DOHH2 (cell line): Measurements from ENCODE around the gene LRTM2.

Experiments used
- H3F3A ChIP-seq: fragments of 200-600 bp; sonication (generic), shearing (Covaris generic); 2 replicates; pipeline ENCODE4 v1.6.0; 2016; ENCODE audit warnings: antibody characterized with exemption, mild to moderate bottlenecking; ENCODE audit not compliant: control insufficient read depth, insufficient read depth
- H3K27ac ChIP-seq: fragments of 200-600 bp; sonication (generic); 2 replicates; pipeline ENCODE4 v1.5.1; 2014; ENCODE audit warnings: low read depth, mild to moderate bottlenecking, low read length, moderate library complexity
- H3K27me3 ChIP-seq: fragments of 200-600 bp; sonication (generic); 2 replicates; pipeline ENCODE4 v1.6.1; 2014; ENCODE audit warnings: mild to moderate bottlenecking, low read length, mixed read lengths; ENCODE audit not compliant: control insufficient read depth
- H3K36me3 ChIP-seq: fragments of 200-600 bp; sonication (generic); 2 replicates; pipeline ENCODE4 v1.6.1; 2014; ENCODE audit warnings: mild to moderate bottlenecking, low read length, moderate library complexity, mixed read lengths; ENCODE audit not compliant: control insufficient read depth
- H3K4me1 ChIP-seq: fragments of 200-600 bp; sonication (generic); 2 replicates; pipeline ENCODE4 v1.6.1; 2014; ENCODE audit warnings: mild to moderate bottlenecking, low read length, mixed read lengths; ENCODE audit not compliant: control insufficient read depth
- H3K4me2 ChIP-seq: fragments of 200-600 bp; sonication (generic); 2 replicates; pipeline ENCODE4 v1.6.0; 2014; ENCODE audit warnings: mild to moderate bottlenecking, low read length, moderate library complexity
- H3K4me3 ChIP-seq: fragments of 200-600 bp; sonication (generic); 2 replicates; pipeline ENCODE4 v1.5.1; 2014; ENCODE audit warnings: mild to moderate bottlenecking, low read length, mixed read lengths
- H3K79me2 ChIP-seq: fragments of 200-600 bp; sonication (generic); 2 replicates; pipeline ENCODE4 v1.6.1; 2014; ENCODE audit warnings: mild to moderate bottlenecking, low read length, mixed read lengths; ENCODE audit not compliant: control insufficient read depth
- H3K9me2 ChIP-seq: fragments of 200-600 bp; sonication (generic); replicated peaks from 2 replicates; pipeline ENCODE4 v1.6.1; 2014; ENCODE audit warnings: mild to moderate bottlenecking, low read length, mixed read lengths; ENCODE audit not compliant: control insufficient read depth
- H3K9me3 ChIP-seq: fragments of 200-600 bp; sonication (generic); 2 replicates; pipeline ENCODE4 v1.6.1; 2014; ENCODE audit warnings: antibody characterized with exemption, low read length, mixed read lengths; ENCODE audit not compliant: control insufficient read depth, insufficient read depth
- H4K20me1 ChIP-seq: fragments of 200-600 bp; sonication (generic); 2 replicates; pipeline ENCODE4 v1.6.0; 2014; ENCODE audit warnings: low read depth, mild to moderate bottlenecking, antibody characterized with exemption, low read length, moderate library complexity; ENCODE audit not compliant: control insufficient read depth, insufficient read depth
- EZH2phosphoT487 ChIP-seq: fragments of 200-600 bp; sonication (generic); IDR thresholded peaks from 2 replicates; pipeline ENCODE4 v1.6.1; 2017; ENCODE audit warnings: borderline replicate concordance, mild to moderate bottlenecking, antibody characterized with exemption, low read length, moderate library complexity, mixed read lengths
- TF ChIP-seq, protein P1 (sequence below): fragments of 200-600 bp; sonication (generic); IDR thresholded peaks from one replicate; pipeline ENCODE4 v1.5.1; 2014; ENCODE audit warnings: antibody characterized with exemption, mild to moderate bottlenecking, low read depth, low read length; ENCODE audit not compliant: poor library complexity, severe bottlenecking

Gene LRTM2

DNA sequence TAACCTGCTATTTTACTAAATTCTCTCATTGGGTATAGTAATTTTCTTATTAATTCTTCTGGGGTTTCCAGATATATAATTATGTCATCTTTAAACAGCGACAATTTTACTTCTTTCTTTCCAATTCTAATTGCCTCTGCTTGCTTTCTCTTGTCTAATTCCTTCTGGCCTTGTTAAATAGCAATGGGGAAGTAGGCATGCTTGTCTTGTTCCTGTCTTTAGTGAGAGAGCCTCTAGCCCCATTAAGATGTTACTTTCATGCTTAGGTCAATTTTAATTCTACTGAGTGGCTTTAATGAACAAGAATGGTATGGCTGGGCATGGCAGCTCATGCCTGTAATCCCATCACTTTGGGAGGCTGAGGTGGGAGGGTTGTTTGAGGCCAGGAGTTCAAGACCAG lies 31.7 kb downstream of the LRTM2 start:
- no peak for TF ChIP-seq EZH2phosphoT487
- TF ChIP-seq, protein P1, sequence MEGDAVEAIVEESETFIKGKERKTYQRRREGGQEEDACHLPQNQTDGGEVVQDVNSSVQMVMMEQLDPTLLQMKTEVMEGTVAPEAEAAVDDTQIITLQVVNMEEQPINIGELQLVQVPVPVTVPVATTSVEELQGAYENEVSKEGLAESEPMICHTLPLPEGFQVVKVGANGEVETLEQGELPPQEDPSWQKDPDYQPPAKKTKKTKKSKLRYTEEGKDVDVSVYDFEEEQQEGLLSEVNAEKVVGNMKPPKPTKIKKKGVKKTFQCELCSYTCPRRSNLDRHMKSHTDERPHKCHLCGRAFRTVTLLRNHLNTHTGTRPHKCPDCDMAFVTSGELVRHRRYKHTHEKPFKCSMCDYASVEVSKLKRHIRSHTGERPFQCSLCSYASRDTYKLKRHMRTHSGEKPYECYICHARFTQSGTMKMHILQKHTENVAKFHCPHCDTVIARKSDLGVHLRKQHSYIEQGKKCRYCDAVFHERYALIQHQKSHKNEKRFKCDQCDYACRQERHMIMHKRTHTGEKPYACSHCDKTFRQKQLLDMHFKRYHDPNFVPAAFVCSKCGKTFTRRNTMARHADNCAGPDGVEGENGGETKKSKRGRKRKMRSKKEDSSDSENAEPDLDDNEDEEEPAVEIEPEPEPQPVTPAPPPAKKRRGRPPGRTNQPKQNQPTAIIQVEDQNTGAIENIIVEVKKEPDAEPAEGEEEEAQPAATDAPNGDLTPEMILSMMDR = no peak
- Histone ChIP-seq H3K4me1 (peaks cover 5% of the 10 kb centered on the region), H3K4me3 (no peak overlapping the region), H3K4me2 (no peak overlapping the region), H3F3A (no peaks in the 10 kb centered on the region), H3K27me3 (no peaks in the 10 kb centered on the region; the same call in 1 of the 2 replicates), H4K20me1 (no peaks in the 10 kb centered on the region), H3K9me3 (no peaks in the 10 kb centered on the region), H3K36me3 (no peaks in the 10 kb centered on the region), H3K79me2 (no peaks in the 10 kb centered on the region), H3K9me2 (no peaks in the 10 kb centered on the region), H3K27ac (no peak overlapping the region)

DNA sequence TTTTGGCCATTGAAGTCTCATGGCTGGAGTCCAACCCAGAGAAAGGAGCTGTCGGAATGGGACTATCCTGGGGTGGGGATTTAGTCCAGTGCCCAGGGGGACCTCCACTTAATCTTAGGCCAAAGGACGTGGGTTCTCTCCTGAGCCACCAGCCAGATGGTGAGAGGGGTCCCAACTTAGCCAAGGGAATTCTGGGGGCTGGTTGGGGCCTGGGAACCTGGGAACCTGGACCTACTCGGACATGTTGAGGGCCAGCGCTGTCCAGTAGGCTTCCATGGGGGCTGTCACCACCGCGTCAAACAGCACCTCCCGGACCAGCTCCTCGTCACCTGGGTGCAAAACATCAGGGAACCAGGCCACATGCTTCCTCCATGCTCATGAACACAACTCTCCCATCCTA lies 33.4 kb downstream of the LRTM2 start:
- Histone ChIP-seq H3K36me3 (no peaks in the 10 kb centered on the region), H3K4me2 (no peak overlapping the region), H3F3A (no peaks in the 10 kb centered on the region), H3K79me2 (no peaks in the 10 kb centered on the region), H3K9me3 (no peaks in the 10 kb centered on the region), H3K27me3 (no peaks in the 10 kb centered on the region), H3K27ac (no peak overlapping the region), H3K9me2 (no peaks in the 10 kb centered on the region), H4K20me1 (no peaks in the 10 kb centered on the region), H3K4me1 (peaks cover 5% of the 10 kb centered on the region), H3K4me3 (no peak overlapping the region)
- TF ChIP-seq, protein P1 = no peak
- no peak for TF ChIP-seq EZH2phosphoT487

DNA sequence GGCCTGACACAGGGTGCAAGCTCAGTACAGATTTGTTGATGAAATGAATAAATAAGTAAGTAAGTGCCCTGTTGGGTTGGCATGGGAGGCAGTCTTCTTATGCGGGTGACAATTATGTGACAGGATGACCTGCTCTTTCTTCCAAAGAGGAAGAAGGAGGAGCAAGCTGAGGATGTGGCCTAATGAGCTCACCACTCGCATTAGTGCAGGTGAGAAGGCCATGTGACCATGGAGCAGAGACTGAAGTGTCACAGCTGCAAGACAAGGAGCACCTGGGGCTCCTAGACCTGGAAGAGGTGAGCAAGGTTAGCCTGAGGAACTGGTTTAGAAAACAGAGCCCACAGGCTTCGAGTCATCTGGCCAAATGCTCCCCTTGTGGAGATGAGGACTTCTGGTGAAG lies 34.9 kb downstream of the LRTM2 start:
- H3K27me3 ChIP-seq = no peaks in the 10 kb centered on the region
- no peak overlapping the region for H3K4me2 ChIP-seq
- TF ChIP-seq, protein P1 = no peak
- no peak for TF ChIP-seq EZH2phosphoT487
- H3K79me2 ChIP-seq = no peaks in the 10 kb centered on the region
- H3K4me3 ChIP-seq = no peak overlapping the region
- H3F3A ChIP-seq = no peaks in the 10 kb centered on the region
- no peaks in the 10 kb centered on the region for H3K9me2 ChIP-seq
- H3K27ac ChIP-seq = no peak overlapping the region
- H3K36me3 ChIP-seq = no peaks in the 10 kb centered on the region
- H4K20me1 ChIP-seq = no peaks in the 10 kb centered on the region
- H3K4me1 ChIP-seq = peaks cover 5% of the 10 kb centered on the region
- H3K9me3 ChIP-seq = no peaks in the 10 kb centered on the region

DNA sequence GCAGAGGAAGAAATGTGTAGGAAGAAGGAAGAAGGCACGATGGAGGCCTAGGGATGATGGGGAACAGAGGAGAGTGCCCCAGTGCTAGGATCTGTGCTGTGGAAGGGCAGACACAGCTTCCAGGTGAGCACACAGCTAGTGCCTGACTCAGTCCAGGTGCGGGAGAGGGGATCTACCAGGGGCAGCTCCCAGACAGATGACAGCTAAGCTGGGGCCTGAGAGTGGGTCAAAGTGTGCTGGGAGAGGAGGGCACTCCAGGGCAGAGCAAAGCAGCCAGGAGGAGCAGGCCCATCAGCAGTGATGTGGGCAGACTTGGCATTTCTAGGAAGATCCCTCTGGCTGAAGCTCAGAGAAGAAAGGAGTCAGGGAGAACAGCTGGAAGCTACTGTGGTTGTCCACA lies 36.7 kb downstream of the LRTM2 start:
- Histone ChIP-seq H3K4me3 (no peak overlapping the region), H3K4me1 (peaks cover 5% of the 10 kb centered on the region), H3K9me2 (no peaks in the 10 kb centered on the region), H3K9me3 (no peaks in the 10 kb centered on the region), H3F3A (no peaks in the 10 kb centered on the region), H3K4me2 (no peak overlapping the region), H3K27ac (no peak overlapping the region), H3K27me3 (no peaks in the 10 kb centered on the region), H3K36me3 (no peaks in the 10 kb centered on the region), H4K20me1 (no peaks in the 10 kb centered on the region), H3K79me2 (no peaks in the 10 kb centered on the region)
- TF ChIP-seq, protein P1 = no peak
- no peak for TF ChIP-seq EZH2phosphoT487
